ENCODE data around the gene VCAN.

Gene VCAN

GRCh38 chr5:83444445-83444844 is 27.1 kb upstream of the VCAN start:
- no peaks in the 10 kb centered on the region for H3K27me3 Mint-ChIP-seq
- no peak for DNase-seq (ENCODE audit: low spot score in 2 of 2)
- no peak overlapping the region for H3K4me3 Mint-ChIP-seq
- H3K36me3 Mint-ChIP-seq (ENCODE audit: insufficient read depth): no peaks in the 10 kb centered on the region
- no peaks in the 10 kb centered on the region for H3K9me3 Mint-ChIP-seq
- no peak overlapping the region for H3K27ac Mint-ChIP-seq (ENCODE audit: low read depth)
- no peak for ATAC-seq (replicated peaks; ENCODE audit: extremely low read depth, poor library complexity, severe bottlenecking)
- H3K4me1 Mint-ChIP-seq: no peaks in the 10 kb centered on the region

- no peak for DNase-seq (ENCODE audit: low spot score in 2 of 2)
- Mint-ChIP-seq H3K4me3 (no peak overlapping the region), H3K4me1 (no peaks in the 10 kb centered on the region), H3K36me3 (ENCODE audit: insufficient read depth) (no peaks in the 10 kb centered on the region), H3K27ac (ENCODE audit: low read depth) (no peak overlapping the region), H3K27me3 (peaks cover 15% of the 10 kb centered on the region), H3K9me3 (peaks cover under 1% of the 10 kb centered on the region)
- ATAC-seq (replicated peaks; ENCODE audit: extremely low read depth, poor library complexity, severe bottlenecking): no peak
Observed at GRCh38 chr5:83446253-83446947, 25.1 kb upstream of the VCAN start.

GRCh38 chr5:83447533-83447932 is 24.0 kb upstream of the VCAN start:
- H3K9me3 Mint-ChIP-seq: peaks cover 7% of the 10 kb centered on the region
- ATAC-seq (replicated peaks; ENCODE audit: extremely low read depth, poor library complexity, severe bottlenecking): no peak
- no peaks in the 10 kb centered on the region for H3K4me1 Mint-ChIP-seq
- no peak overlapping the region for H3K27ac Mint-ChIP-seq (ENCODE audit: low read depth)
- H3K27me3 Mint-ChIP-seq: peaks cover 17% of the 10 kb centered on the region
- DNase-seq (ENCODE audit: low spot score in 2 of 2): no peak
- H3K4me3 Mint-ChIP-seq: no peak overlapping the region
- no peaks in the 10 kb centered on the region for H3K36me3 Mint-ChIP-seq (ENCODE audit: insufficient read depth)

DNA sequence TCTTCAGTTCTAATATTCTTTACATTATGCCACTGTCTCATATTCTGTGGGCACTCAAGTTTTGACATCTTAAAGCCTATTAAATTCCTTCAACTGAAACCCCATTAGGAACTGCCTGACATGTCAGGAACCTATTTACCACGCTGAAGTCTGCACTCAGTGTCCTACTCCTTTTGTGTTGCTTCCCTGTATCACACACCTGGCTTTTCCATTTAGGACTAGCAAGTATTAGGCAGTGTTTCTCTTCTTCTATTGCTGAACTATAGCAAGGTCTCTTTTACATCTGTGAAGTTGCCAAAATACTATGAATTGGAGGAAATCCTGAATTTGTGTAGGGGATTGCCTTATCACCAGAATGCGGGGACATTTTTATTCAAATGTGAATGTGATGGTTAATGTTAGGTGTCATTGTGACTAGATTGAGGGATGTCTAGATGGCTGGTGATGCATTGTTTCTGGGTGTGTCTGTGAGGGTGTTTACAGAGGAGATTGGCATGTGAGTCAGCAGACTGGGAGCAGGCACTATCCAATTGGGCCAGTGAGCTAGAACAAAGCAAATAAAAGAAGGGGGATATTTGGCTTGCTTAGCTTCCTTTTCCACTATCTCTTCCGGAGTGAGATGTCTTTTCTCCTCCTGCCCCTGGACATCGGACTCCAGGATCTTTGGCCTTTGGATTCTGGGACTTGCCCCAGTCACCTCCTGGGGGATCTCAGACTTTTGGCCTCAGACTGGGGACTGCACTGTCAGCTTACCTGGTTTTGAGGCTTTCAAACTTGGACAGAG is 21.2 kb upstream of the VCAN start:
- no peak overlapping the region for H3K4me3 Mint-ChIP-seq
- no peaks in the 10 kb centered on the region for H3K4me1 Mint-ChIP-seq
- peaks cover 29% of the 10 kb centered on the region for H3K9me3 Mint-ChIP-seq
- H3K27me3 Mint-ChIP-seq: peaks cover 17% of the 10 kb centered on the region
- DNase-seq (ENCODE audit: low spot score in 2 of 2): no peak
- H3K27ac Mint-ChIP-seq (ENCODE audit: low read depth): no peak overlapping the region
- no peak for ATAC-seq (replicated peaks; ENCODE audit: extremely low read depth, poor library complexity, severe bottlenecking)
- H3K36me3 Mint-ChIP-seq (ENCODE audit: insufficient read depth): no peaks in the 10 kb centered on the region

GRCh38 chr5:83450967-83451248 is 20.6 kb upstream of the VCAN start:
- peaks cover 29% of the 10 kb centered on the region for H3K9me3 Mint-ChIP-seq
- H3K36me3 Mint-ChIP-seq (ENCODE audit: insufficient read depth): no peaks in the 10 kb centered on the region
- peaks cover 17% of the 10 kb centered on the region for H3K27me3 Mint-ChIP-seq
- ATAC-seq (replicated peaks; ENCODE audit: extremely low read depth, poor library complexity, severe bottlenecking): no peak
- no peaks in the 10 kb centered on the region for H3K4me1 Mint-ChIP-seq
- no peak overlapping the region for H3K4me3 Mint-ChIP-seq
- no peak for DNase-seq (ENCODE audit: low spot score in 2 of 2)
- H3K27ac Mint-ChIP-seq (ENCODE audit: low read depth): no peak overlapping the region

DNA sequence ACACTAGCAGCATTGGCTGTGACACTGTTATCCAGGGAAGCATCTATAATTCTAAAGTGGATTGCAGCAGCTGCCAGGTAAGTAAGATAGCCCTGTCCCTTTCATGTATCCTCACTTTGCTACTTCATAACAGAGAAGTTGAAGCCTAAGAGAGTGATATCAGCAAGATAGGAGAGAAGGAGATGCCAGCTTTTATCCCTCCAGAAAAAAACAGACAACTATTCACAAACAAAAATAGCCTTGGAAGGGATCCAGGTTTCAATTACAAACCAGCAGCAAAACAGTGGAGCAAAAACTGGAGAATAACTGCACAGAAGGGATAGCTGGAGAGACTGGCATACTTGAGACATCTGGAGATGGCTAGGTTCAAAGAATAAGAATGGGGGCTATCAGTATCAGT is 19.6 kb upstream of the VCAN start:
- no peak for ATAC-seq (replicated peaks; ENCODE audit: extremely low read depth, poor library complexity, severe bottlenecking)
- H3K27me3 Mint-ChIP-seq: peaks cover 17% of the 10 kb centered on the region
- no peak overlapping the region for H3K27ac Mint-ChIP-seq (ENCODE audit: low read depth)
- no peak for DNase-seq (ENCODE audit: low spot score in 2 of 2)
- H3K4me1 Mint-ChIP-seq: no peaks in the 10 kb centered on the region
- H3K36me3 Mint-ChIP-seq (ENCODE audit: insufficient read depth): no peaks in the 10 kb centered on the region
- no peak overlapping the region for H3K4me3 Mint-ChIP-seq
- peaks cover 33% of the 10 kb centered on the region for H3K9me3 Mint-ChIP-seq

DNA sequence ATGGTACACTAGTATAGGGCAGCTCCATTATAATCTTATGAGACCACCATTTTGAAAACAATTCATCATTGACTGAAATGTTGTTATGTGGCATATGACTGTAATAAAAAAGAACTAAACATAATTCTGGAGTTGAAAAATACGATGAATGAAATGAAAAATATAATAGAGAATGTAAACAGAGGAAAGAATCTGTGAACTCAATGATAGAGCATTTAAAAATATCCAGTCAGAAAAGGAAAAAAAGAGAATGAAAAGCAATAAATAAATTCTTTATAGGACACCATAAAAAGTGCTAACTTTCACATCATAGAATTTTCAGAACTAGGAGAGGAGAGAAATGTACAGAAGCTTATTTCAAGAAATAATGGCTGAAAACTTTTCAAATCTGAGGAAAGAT is 17.6 kb upstream of the VCAN start:
- H3K27me3 Mint-ChIP-seq: peaks cover 17% of the 10 kb centered on the region
- no peak for ATAC-seq (replicated peaks; ENCODE audit: extremely low read depth, poor library complexity, severe bottlenecking)

GRCh38 chr5:83464261-83464660 is 7.3 kb upstream of the VCAN start:
- H3K36me3 Mint-ChIP-seq (ENCODE audit: insufficient read depth): peaks cover 2% of the 10 kb centered on the region
- peaks cover 23% of the 10 kb centered on the region for H3K27me3 Mint-ChIP-seq
- no peak for ATAC-seq (replicated peaks; ENCODE audit: extremely low read depth, poor library complexity, severe bottlenecking)
- H3K27ac Mint-ChIP-seq (ENCODE audit: low read depth): no peak overlapping the region
- no peak for DNase-seq (ENCODE audit: low spot score in 2 of 2)
- H3K4me3 Mint-ChIP-seq: no peak overlapping the region
- H3K9me3 Mint-ChIP-seq: peaks cover 6% of the 10 kb centered on the region
- H3K4me1 Mint-ChIP-seq: no peaks in the 10 kb centered on the region

More for the DNA sequence above, 17.6 kb upstream of the VCAN start:
- no peak for DNase-seq (ENCODE audit: low spot score in 2 of 2)
- H3K9me3 Mint-ChIP-seq: peaks cover 35% of the 10 kb centered on the region
- H3K36me3 Mint-ChIP-seq (ENCODE audit: insufficient read depth): no peaks in the 10 kb centered on the region
- no peak overlapping the region for H3K4me3 Mint-ChIP-seq
- H3K27ac Mint-ChIP-seq (ENCODE audit: low read depth): no peak overlapping the region
- H3K4me1 Mint-ChIP-seq: no peaks in the 10 kb centered on the region

GRCh38 chr5:83467371-83468035 is 4.0 kb upstream of the VCAN start:
- peaks cover 2% of the 10 kb centered on the region for H3K36me3 Mint-ChIP-seq (ENCODE audit: insufficient read depth)
- no peak overlapping the region for H3K27ac Mint-ChIP-seq (ENCODE audit: low read depth)
- DNase-seq (ENCODE audit: low spot score in 2 of 2): no peak
- no peak for ATAC-seq (replicated peaks; ENCODE audit: extremely low read depth, poor library complexity, severe bottlenecking)
- peaks cover 6% of the 10 kb centered on the region for H3K9me3 Mint-ChIP-seq
- H3K4me1 Mint-ChIP-seq: peaks cover 9% of the 10 kb centered on the region
- H3K27me3 Mint-ChIP-seq: peaks cover 53% of the 10 kb centered on the region
- H3K4me3 Mint-ChIP-seq: no peak overlapping the region

DNA sequence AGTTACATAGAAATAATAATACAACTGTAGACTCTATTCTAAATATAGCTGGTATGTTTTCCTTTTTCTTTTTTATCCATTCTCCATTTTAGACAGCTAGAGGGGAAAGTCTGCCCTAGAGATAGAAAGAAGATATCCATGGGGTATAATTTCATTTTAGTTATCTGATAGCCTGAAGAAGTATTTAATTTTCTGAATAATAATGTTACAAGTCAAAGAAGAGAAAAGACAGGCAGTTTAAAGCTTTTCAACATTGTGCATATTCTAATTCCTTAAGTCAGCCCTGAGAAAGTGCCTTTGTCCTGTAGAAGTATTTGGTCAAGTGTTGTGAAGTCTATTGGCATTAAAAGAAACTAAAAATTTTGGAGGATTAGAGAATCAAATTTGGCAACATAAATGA is 2.5 kb upstream of the VCAN start:
- Mint-ChIP-seq H3K36me3 (ENCODE audit: insufficient read depth) (peaks cover 2% of the 10 kb centered on the region), H3K4me1 (peaks cover 18% of the 10 kb centered on the region), H3K27ac (ENCODE audit: low read depth) (no peak overlapping the region), H3K9me3 (peaks cover 2% of the 10 kb centered on the region), H3K4me3 (no peak overlapping the region), H3K27me3 (peaks cover 66% of the 10 kb centered on the region)
- no peak for ATAC-seq (replicated peaks; ENCODE audit: extremely low read depth, poor library complexity, severe bottlenecking)
- no peak for DNase-seq (ENCODE audit: low spot score in 2 of 2)

GRCh38 chr5:83470526-83471404 is 779 bp upstream of the VCAN start:
- no peaks in the 10 kb centered on the region for H3K9me3 Mint-ChIP-seq
- H3K27ac Mint-ChIP-seq (ENCODE audit: low read depth): no peak overlapping the region
- ATAC-seq (replicated peaks; ENCODE audit: extremely low read depth, poor library complexity, severe bottlenecking): no peak
- H3K4me1 Mint-ChIP-seq: peaks cover 20% of the 10 kb centered on the region
- peaks cover 2% of the 10 kb centered on the region for H3K36me3 Mint-ChIP-seq (ENCODE audit: insufficient read depth)
- no peak for DNase-seq (ENCODE audit: low spot score in 2 of 2)
- no peak overlapping the region for H3K4me3 Mint-ChIP-seq
- H3K27me3 Mint-ChIP-seq: peaks cover 83% of the 10 kb centered on the region

DNA sequence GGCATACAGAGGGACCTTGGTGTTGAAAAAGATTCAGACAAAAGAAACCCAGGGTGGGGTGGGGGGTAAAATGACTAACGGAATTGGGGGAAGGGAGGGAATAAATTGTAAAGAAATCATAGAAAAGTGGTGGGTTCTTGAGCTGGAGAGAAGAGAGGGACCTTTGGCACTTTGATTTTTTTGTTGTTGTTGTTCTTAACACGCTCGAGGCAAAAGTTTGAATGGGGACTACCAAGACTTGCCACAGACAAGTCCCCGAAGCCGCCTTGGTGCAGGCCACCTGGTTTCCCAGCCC is 616 bp downstream of the VCAN start:
- Mint-ChIP-seq H3K9me3 (no peaks in the 10 kb centered on the region), H3K27ac (ENCODE audit: low read depth) (no peak overlapping the region), H3K27me3 (peaks cover 94% of the 10 kb centered on the region), H3K36me3 (ENCODE audit: insufficient read depth) (peaks cover 2% of the 10 kb centered on the region), H3K4me1 (peaks cover 20% of the 10 kb centered on the region), H3K4me3 (no peak overlapping the region)
- ATAC-seq (replicated peaks; ENCODE audit: extremely low read depth, poor library complexity, severe bottlenecking) (no peak), DNase-seq (ENCODE audit: low spot score in 2 of 2) (no peak)

Measured in central memory CD8-positive, alpha-beta T cell (primary cell).